ENCODE data around the gene ZBTB22.
A peak's percentile ranks its signal among the peaks of the same experiment; 100 is the strongest.

Gene ZBTB22

DNA sequence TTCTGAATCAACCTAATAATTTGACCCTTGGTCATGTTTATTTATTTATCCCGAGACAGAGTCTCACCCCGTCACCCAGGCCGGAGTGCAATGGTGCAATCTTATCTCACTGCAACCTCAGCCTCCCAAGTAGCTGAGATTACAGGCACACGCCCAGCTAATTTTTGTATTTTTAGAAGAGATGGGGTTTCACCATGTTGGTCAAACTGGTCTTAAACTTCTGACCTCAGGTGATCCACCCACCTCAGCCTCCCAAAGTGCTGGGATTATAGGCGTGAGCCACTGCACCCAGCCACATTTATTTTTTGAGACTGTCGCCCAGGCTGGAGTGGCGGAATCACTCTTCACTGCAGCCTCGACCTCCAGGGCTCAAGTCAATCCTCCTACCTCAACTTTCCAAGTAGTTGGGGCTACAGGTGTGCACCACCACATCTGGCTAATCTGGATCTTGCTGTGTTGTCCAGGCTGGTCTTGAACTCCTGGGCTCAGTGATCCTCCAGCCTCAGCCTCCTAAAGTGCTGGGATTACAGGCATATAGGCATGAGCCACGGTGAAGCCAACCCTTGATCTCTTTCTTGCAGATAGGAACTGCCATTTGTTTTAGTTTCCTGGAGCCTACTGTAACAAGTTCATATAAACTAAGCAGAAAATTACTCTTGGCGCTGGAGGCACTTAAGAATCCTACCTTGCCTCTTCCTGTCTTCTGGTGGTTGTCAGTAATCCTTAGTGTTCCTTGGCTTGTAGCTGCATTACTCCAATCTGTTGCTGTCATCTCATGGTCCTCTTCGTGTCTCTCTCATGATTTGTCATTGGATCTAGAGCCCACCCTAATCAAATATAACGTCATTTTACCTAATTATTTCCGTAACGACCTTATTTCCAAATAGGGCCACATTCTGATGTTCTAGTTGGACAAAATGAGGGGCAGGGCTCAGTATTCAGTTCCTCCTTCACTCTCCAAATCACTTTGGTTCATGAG, 43.3 kb downstream of the ZBTB22 start:
- peak overlapping the region; percentile 99 for H3K9ac ChIP-seq (ENCODE audit: low read length)
- peak overlapping the region in 1 of 2 experiments; percentile 42 for H2BK12ac ChIP-seq (ENCODE audit: low read length in 2 of 2)
- 59% methylated on average over 14 of the region's 14 CpGs for WGBS
- H3K18ac ChIP-seq (ENCODE audit: low read depth in 1 of 2, low read length in 2 of 2) = no peak overlapping the region
- H4K8ac ChIP-seq (ENCODE audit: low read length) = peak overlapping the region; percentile 20
- no peak overlapping the region for H2BK15ac ChIP-seq (ENCODE audit: low read depth, poor library complexity, severe bottlenecking)
- H3K4ac ChIP-seq (ENCODE audit: low read depth in 1 of 2, low read length in 2 of 2) = no peak overlapping the region
- H3K27ac ChIP-seq (ENCODE audit: low read length, poor library complexity, severe bottlenecking) = no peak overlapping the region
- peaks cover 41 to 67% of the 10 kb centered on the region in 2 experiments for H3K36me3 ChIP-seq (ENCODE audit: control insufficient read depth in 1 of 2, insufficient read depth in 2 of 2, low read depth in 1 of 2, low read length in 2 of 2)
- H3K4me3 ChIP-seq (ENCODE audit: insufficient read depth in 1 of 2, low read depth in 1 of 2, low read length in 2 of 2) = peak overlapping the region in 1 of 2 experiments; percentile 91
- no peak overlapping the region for H2AFZ ChIP-seq (ENCODE audit: low read depth, low read length)
- peak overlapping the region in 1 of 2 experiments; percentile 36 for H3K14ac ChIP-seq (ENCODE audit: low read length in 2 of 2)
- no peak overlapping the region for H3K23ac ChIP-seq (ENCODE audit: low read length in 2 of 2)
- H4K91ac ChIP-seq (ENCODE audit: low read length) = peak overlapping the region; percentile 55
- H2AK5ac ChIP-seq (ENCODE audit: low read length, severe bottlenecking) = no peak overlapping the region
- H3K4me1 ChIP-seq (ENCODE audit: control insufficient read depth, insufficient read depth, low read depth, low read length) = peaks cover 29% of the 10 kb centered on the region
- H3K4me2 ChIP-seq (ENCODE audit: low read length, poor library complexity, severe bottlenecking) = peak overlapping the region; percentile 74
- no peak overlapping the region for H2BK120ac ChIP-seq (ENCODE audit: low read depth, low read length)
- H2BK5ac ChIP-seq (ENCODE audit: low read depth, low read length, poor library complexity, severe bottlenecking) = no peak overlapping the region
- peaks cover 17% of the 10 kb centered on the region for H3K79me1 ChIP-seq (replicated peaks; ENCODE audit: low read length, poor library complexity, severe bottlenecking)
- DNase-seq = no peak
- no peaks in the 10 kb centered on the region for H3K27me3 ChIP-seq (ENCODE audit: control insufficient read depth in 1 of 2, insufficient read depth in 1 of 2, low read length in 2 of 2)
- no peaks in the 10 kb centered on the region for H3K9me3 ChIP-seq (ENCODE audit: control insufficient read depth, low read length)

DNA sequence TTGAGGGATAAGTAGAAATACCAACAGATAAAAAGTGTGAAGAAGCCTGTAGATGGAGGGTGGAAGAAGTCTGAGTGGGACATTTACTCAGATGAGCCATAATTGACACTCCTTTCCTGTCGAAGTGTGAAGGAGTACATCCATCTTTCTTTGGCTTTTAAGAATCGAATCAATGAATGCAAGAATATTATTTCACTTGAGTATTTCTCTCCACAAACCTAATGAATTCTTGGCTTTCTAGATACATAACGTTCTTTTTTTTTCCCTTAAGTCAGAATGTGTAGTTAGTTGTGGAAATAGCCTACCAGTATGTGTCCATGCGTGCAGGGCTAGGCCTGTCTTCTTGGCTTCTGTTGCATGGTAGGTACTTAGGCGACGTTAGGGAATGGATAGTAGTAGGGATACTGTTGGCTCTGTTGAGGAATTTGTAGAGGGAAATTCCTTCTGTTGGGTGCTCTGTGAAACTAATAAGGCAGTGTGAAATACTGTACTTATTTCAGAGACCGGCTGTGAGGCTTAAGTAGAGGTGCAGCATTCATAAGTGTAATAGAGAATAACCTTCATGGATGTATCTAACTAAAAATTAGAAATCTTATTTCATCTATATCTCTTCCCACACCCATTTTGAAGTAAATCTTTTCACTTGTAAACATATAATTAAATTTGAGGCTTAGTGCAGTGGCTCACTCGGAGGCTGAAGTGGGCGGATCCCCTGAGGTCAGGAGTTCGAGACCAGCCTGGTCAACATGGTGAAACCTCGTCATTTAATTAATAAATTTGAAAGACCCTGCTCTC, 44.2 kb downstream of the ZBTB22 start:
- Histone ChIP-seq H3K4me1 (ENCODE audit: control insufficient read depth, insufficient read depth, low read depth, low read length) (peaks cover 26% of the 10 kb centered on the region), H3K27ac (ENCODE audit: low read length, poor library complexity, severe bottlenecking) (no peak overlapping the region), H3K36me3 (ENCODE audit: control insufficient read depth in 1 of 2, insufficient read depth in 2 of 2, low read depth in 1 of 2, low read length in 2 of 2) (peaks cover 38 to 67% of the 10 kb centered on the region in 2 experiments), H4K91ac (ENCODE audit: low read length) (no peak overlapping the region), H3K4me2 (ENCODE audit: low read length, poor library complexity, severe bottlenecking) (peak overlapping the region; percentile 69), H3K79me1 (replicated peaks; ENCODE audit: low read length, poor library complexity, severe bottlenecking) (peaks cover 25% of the 10 kb centered on the region), H3K9ac (ENCODE audit: low read length) (peak overlapping the region; percentile 99), H2BK12ac (ENCODE audit: low read length in 2 of 2) (no peak overlapping the region), H3K4me3 (ENCODE audit: insufficient read depth in 1 of 2, low read depth in 1 of 2, low read length in 2 of 2) (peak overlapping the region in 1 of 2 experiments; percentile 91), H2BK15ac (ENCODE audit: low read depth, poor library complexity, severe bottlenecking) (no peak overlapping the region), H3K9me3 (ENCODE audit: control insufficient read depth, low read length) (no peaks in the 10 kb centered on the region), H3K4ac (ENCODE audit: low read depth in 1 of 2, low read length in 2 of 2) (no peak overlapping the region), H2AFZ (ENCODE audit: low read depth, low read length) (no peak overlapping the region), H3K14ac (ENCODE audit: low read length in 2 of 2) (no peak overlapping the region), H2BK5ac (ENCODE audit: low read depth, low read length, poor library complexity, severe bottlenecking) (no peak overlapping the region), H3K18ac (ENCODE audit: low read depth in 1 of 2, low read length in 2 of 2) (no peak overlapping the region), H3K27me3 (ENCODE audit: control insufficient read depth in 1 of 2, insufficient read depth in 1 of 2, low read length in 2 of 2) (no peaks in the 10 kb centered on the region), H2AK5ac (ENCODE audit: low read length, severe bottlenecking) (no peak overlapping the region), H3K23ac (ENCODE audit: low read length in 2 of 2) (no peak overlapping the region), H2BK120ac (ENCODE audit: low read depth, low read length) (no peak overlapping the region), H4K8ac (ENCODE audit: low read length) (no peak overlapping the region)
- WGBS = 56% methylated on average over 8 of the region's 11 CpGs
- no peak for DNase-seq

DNA sequence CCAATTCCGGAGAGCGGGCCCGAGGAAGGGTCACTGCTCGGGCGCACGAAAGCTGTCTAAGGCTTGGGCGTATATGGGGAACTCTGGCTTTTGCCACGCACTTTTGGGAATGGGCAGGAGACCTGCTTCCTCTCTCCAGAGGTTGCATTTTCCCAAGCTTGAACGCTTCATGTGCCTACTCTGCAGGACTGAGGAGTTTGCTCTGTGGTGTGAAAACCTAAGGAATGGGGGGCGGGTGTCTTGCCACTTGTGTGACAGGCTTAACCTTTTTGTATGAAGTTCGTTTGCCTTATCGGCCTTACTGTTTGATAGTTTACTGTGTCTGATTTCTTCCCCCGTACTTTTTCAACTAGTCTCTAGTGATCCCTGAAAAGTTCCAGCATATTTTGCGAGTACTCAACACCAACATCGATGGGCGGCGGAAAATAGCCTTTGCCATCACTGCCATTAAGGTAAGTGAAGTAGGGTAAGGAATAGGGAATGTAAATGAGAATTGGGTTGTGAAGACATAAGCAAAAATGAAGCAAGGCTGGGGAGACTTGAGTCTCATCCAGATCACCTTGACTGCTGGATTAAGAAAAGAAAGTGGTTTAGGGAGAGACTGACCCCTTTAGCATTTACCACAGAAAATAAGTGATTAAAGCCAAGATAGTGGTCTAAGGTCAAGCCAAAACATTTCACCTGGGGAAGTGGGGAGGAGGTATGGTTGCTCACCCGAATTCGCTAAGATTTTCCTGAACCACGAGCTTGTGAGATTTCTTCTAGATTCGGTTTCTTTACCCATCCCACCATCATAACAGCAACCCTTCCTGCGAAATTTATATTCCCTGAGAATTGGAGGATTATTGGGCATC, 45.0 kb downstream of the ZBTB22 start:
- Histone ChIP-seq H2BK12ac (ENCODE audit: low read length in 2 of 2) (no peak overlapping the region), H4K8ac (ENCODE audit: low read length) (peak overlapping the region; percentile 8), H3K4me2 (ENCODE audit: low read length, poor library complexity, severe bottlenecking) (peak overlapping the region; percentile 69), H2AK5ac (ENCODE audit: low read length, severe bottlenecking) (peak overlapping the region; percentile 28), H3K9me3 (ENCODE audit: control insufficient read depth, low read length) (no peaks in the 10 kb centered on the region), H3K14ac (ENCODE audit: low read length in 2 of 2) (no peak overlapping the region), H3K23ac (ENCODE audit: low read length in 2 of 2) (no peak overlapping the region), H3K4me1 (ENCODE audit: control insufficient read depth, insufficient read depth, low read depth, low read length) (peaks cover 18% of the 10 kb centered on the region), H3K9ac (ENCODE audit: low read length) (peak overlapping the region; percentile 99), H3K27me3 (ENCODE audit: control insufficient read depth in 1 of 2, insufficient read depth in 1 of 2, low read length in 2 of 2) (no peaks in the 10 kb centered on the region), H3K36me3 (ENCODE audit: control insufficient read depth in 1 of 2, insufficient read depth in 2 of 2, low read depth in 1 of 2, low read length in 2 of 2) (peaks cover 41 to 70% of the 10 kb centered on the region in 2 experiments), H3K18ac (ENCODE audit: low read depth in 1 of 2, low read length in 2 of 2) (peak overlapping the region; percentile 49 to 78), H3K27ac (ENCODE audit: low read length, poor library complexity, severe bottlenecking) (peak overlapping the region; percentile 86), H2BK15ac (ENCODE audit: low read depth, poor library complexity, severe bottlenecking) (no peak overlapping the region), H3K4me3 (ENCODE audit: insufficient read depth in 1 of 2, low read depth in 1 of 2, low read length in 2 of 2) (peak overlapping the region; percentile 76 to 91), H2AFZ (ENCODE audit: low read depth, low read length) (no peak overlapping the region), H4K91ac (ENCODE audit: low read length) (no peak overlapping the region), H3K79me1 (replicated peaks; ENCODE audit: low read length, poor library complexity, severe bottlenecking) (peaks cover 26% of the 10 kb centered on the region), H2BK120ac (ENCODE audit: low read depth, low read length) (no peak overlapping the region), H2BK5ac (ENCODE audit: low read depth, low read length, poor library complexity, severe bottlenecking) (no peak overlapping the region), H3K4ac (ENCODE audit: low read depth in 1 of 2, low read length in 2 of 2) (peak overlapping the region; percentile 1 to 57)
- DNase-seq = no peak
- WGBS = 3% methylated on average over 20 of the region's 22 CpGs

All from mesenchymal stem cell (in vitro differentiated cells and primary cell).